Activated CD8-positive, alpha-beta T cell treated with anti-CD3 and anti-CD28 coated beads for 36 hours (primary cell): ENCODE data around the gene TP63. TPM values are rescaled to one million over a fixed set of nuclear protein-coding genes. Genes with fewer than 3 reads are reported as not detected.

Source experiments
- ATAC-seq: fragments of 200-7000 bp; cut with Tn5 transposase; one replicate; pipeline ENCODE4 v1.10.0; 2021; ENCODE audit warnings: mild to moderate bottlenecking, moderate library complexity
- CTCF ChIA-PET: fragments of 350-600 bp; sonication (Branson Sonifier 250); formaldehyde crosslinking; loops from one replicate; lab custom pipeline; 2021; ENCODE audit warnings: antibody characterized with exemption; lab: Charles Lee
- POLR2A ChIA-PET: fragments of 350-600 bp; sonication (Branson Sonifier 250); formaldehyde crosslinking; loops from one replicate; lab custom pipeline; 2021; ENCODE audit warnings: antibody characterized with exemption; lab: Charles Lee
- DNase-seq: peaks from one replicate; pipeline ENCODE4 v3.0.0-alpha.2; 2020
- H3K27ac Mint-ChIP-seq: one replicate; pipeline ENCODE4 v1.8.0; 2021; ENCODE audit warnings: mild to moderate bottlenecking, mixed read lengths
- H3K27me3 Mint-ChIP-seq: one replicate; pipeline ENCODE4 v1.8.0; 2021; ENCODE audit warnings: mixed read lengths
- H3K36me3 Mint-ChIP-seq: one replicate; pipeline ENCODE4 v1.8.0; 2021; ENCODE audit warnings: low read depth, mixed read lengths
- H3K4me1 Mint-ChIP-seq: one replicate; pipeline ENCODE4 v1.8.0; 2021; ENCODE audit warnings: low read depth, mixed read lengths
- H3K4me3 Mint-ChIP-seq: one replicate; pipeline ENCODE4 v1.8.0; 2021; ENCODE audit warnings: mild to moderate bottlenecking, moderate library complexity, mixed read lengths
- H3K9me3 Mint-ChIP-seq: one replicate; pipeline ENCODE4 v1.8.0; 2021; ENCODE audit warnings: mixed read lengths
- intact Hi-C: fragments of 100-400 bp; cut with micrococcal nuclease; formaldehyde crosslinking; loops from one replicate; pipeline ENCODE4 v1.10.0; 2022
- total RNA-seq, 2 experiments: library from RNA; stranded (reverse); gene quantifications; one replicate each; pipeline ENCODE4 v1.2.3, GENCODE V29; 2021
- TF ChIP-seq, protein P1 (sequence below): fragments of 200-600 bp; IDR thresholded peaks from one replicate; pipeline ENCODE4 v1.8.0; 2022; ENCODE audit warnings: antibody characterized with exemption, mild to moderate bottlenecking

The TP63 gene
- total RNA-seq, 2 experiments from 2014 or later = 0.07 to 0.23 TPM

DNA sequence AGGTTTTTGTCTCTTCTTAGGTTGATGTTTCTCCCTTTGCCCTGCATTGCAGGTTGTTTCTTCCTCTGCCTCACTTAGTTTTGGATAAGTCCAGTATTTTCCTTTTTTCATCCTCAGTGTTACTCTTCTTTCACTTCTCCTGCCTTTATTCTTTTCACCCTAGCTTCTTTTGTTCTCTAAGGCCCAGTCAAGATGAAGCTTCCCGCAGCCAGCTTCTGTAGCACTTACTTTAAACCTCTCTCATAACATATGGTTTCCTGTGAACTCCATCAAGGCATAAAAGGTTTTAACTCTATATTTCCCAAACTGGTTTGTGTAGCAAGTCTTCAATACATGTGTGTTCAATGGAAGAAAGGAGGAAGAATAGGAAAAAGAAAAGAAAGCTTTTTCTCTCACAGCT, 54.1 kb downstream of the TP63 start:
- Mint-ChIP-seq H3K36me3 (no peaks in the 10 kb centered on the region), H3K9me3 (no peaks in the 10 kb centered on the region), H3K27me3 (peaks cover 7% of the 10 kb centered on the region), H3K27ac (no peak overlapping the region), H3K4me1 (peaks cover 11% of the 10 kb centered on the region), H3K4me3 (no peak overlapping the region)
- intact Hi-C loops = no loop called here
- POLR2A ChIA-PET = no interaction called here
- no peak for ATAC-seq
- no peak for DNase-seq
- TF ChIP-seq, protein P1, sequence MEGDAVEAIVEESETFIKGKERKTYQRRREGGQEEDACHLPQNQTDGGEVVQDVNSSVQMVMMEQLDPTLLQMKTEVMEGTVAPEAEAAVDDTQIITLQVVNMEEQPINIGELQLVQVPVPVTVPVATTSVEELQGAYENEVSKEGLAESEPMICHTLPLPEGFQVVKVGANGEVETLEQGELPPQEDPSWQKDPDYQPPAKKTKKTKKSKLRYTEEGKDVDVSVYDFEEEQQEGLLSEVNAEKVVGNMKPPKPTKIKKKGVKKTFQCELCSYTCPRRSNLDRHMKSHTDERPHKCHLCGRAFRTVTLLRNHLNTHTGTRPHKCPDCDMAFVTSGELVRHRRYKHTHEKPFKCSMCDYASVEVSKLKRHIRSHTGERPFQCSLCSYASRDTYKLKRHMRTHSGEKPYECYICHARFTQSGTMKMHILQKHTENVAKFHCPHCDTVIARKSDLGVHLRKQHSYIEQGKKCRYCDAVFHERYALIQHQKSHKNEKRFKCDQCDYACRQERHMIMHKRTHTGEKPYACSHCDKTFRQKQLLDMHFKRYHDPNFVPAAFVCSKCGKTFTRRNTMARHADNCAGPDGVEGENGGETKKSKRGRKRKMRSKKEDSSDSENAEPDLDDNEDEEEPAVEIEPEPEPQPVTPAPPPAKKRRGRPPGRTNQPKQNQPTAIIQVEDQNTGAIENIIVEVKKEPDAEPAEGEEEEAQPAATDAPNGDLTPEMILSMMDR = no peak
- CTCF ChIA-PET = no interaction called here

DNA sequence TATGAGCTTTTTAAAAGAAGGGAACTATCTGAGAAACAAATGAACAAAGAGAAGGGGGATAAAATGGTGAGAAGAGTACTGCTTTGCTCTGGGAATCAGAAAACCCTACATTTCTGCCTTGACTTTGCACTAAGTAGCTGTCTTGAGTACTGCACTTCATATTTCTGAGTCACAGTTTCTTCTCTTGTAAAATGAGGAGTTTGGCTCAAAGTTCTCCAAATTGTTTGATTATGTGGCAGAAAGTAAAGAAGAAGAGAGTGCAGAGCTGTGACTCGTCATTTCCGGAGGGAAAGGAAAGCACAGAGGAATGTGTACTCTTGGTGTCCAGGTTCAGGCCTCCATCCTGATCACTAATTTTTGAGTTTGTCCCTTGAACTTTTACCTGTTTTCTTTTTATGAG, 54.7 kb downstream of the TP63 start:
- POLR2A ChIA-PET = no interaction called here
- Mint-ChIP-seq H3K27me3 (peaks cover 6% of the 10 kb centered on the region), H3K4me3 (no peak overlapping the region), H3K27ac (no peak overlapping the region), H3K36me3 (no peaks in the 10 kb centered on the region), H3K9me3 (no peaks in the 10 kb centered on the region), H3K4me1 (peaks cover 11% of the 10 kb centered on the region)
- intact Hi-C loops = no loop called here
- ATAC-seq = no peak
- TF ChIP-seq, protein P1 = no peak
- DNase-seq = no peak
- CTCF ChIA-PET = no interaction called here

DNA sequence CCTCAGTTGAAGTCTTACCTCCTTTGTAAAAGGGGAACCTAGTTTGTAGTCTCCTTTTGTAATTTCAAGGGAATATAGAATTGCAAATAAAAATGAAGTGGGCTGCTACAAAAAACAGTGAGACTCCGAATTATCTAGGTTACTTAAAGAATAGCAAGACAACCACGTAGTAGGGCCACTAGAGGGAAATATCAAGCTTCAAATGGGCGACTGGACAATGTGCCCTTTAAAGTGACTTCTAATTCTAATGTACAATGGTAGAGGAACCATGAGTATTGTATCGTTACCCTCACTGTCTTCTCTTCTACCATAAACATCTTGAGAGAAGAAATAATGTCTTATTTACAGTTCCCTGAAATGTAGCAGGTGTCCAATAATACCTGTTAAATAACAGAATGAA, 56.3 kb downstream of the TP63 start:
- Mint-ChIP-seq H3K27me3 (peaks cover 6% of the 10 kb centered on the region), H3K9me3 (no peaks in the 10 kb centered on the region), H3K36me3 (no peaks in the 10 kb centered on the region), H3K4me1 (peaks cover 11% of the 10 kb centered on the region), H3K4me3 (no peak overlapping the region), H3K27ac (no peak overlapping the region)
- no peak for ATAC-seq
- POLR2A ChIA-PET = no interaction called here
- intact Hi-C loops = no loop called here
- CTCF ChIA-PET = interaction anchor here (1.2 to 1.5 kb wide), 2 partner anchors 13 to 415 kb away, joined by 3 read pairs; no protein-coding TSS in a partner anchor
- DNase-seq = no peak
- TF ChIP-seq, protein P1 = no peak

DNA sequence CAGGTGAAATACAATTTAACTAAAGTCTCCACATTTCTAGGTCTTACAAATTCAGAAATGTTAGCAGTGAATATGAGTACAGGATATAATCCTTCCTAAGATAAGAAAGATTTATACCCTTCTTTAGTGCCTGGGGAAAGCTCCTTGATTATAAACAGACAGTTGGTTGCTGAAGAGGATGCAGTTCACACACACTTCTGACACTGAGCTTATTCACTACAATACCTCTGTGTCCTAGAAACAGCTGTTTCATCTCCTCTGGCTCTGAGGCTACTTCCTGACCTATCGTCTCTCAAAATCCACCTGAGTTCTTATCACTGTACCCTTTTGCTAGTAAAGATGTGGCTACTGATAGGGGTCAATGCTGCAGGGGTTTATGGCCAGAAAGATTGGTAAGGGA, 57.1 kb downstream of the TP63 start:
- ATAC-seq = no peak
- Mint-ChIP-seq H3K27me3 (peaks cover 6% of the 10 kb centered on the region), H3K9me3 (no peaks in the 10 kb centered on the region), H3K4me3 (no peak overlapping the region), H3K4me1 (peaks cover 11% of the 10 kb centered on the region), H3K27ac (no peak overlapping the region), H3K36me3 (no peaks in the 10 kb centered on the region)
- ChIA-PET POLR2A (interaction anchor here (1.4 kb wide), 1 partner anchor 12 kb away, joined by 4 read pairs; no protein-coding TSS in a partner anchor), CTCF (interaction anchor here (1.0 to 1.5 kb wide), 3 partner anchors 10 to 416 kb away, joined by 3 read pairs; no protein-coding TSS in a partner anchor)
- TF ChIP-seq, protein P1 = no peak
- intact Hi-C loops = no loop called here
- DNase-seq = no peak

DNA sequence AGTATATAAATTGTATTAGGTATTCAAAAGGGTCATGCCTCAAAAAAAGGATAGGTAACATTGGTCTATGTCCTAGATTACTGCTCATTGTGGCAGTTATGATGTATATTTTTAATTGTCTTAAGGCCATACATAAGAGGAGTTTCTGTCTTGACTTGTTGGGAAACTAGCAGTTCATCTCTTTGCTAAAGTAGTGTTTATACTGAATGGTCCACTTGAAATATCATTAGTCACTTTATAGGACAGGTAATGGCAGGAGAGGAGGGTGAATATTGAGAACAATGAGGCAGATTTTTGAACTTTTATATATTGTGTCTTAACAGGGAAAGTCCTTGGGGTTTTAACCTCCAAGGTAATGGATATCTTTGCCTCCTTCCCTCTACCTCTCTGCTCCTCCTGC, 58.4 kb downstream of the TP63 start:
- Mint-ChIP-seq H3K27ac (no peak overlapping the region), H3K36me3 (no peaks in the 10 kb centered on the region)
- TF ChIP-seq, protein P1 = no peak

More for the DNA sequence above, 58.4 kb downstream of the TP63 start:
- no peak overlapping the region for H3K4me3 Mint-ChIP-seq
- intact Hi-C loops = no loop called here
- no peaks in the 10 kb centered on the region for H3K9me3 Mint-ChIP-seq
- no peak for ATAC-seq
- H3K27me3 Mint-ChIP-seq = peaks cover 3% of the 10 kb centered on the region
- no peak for DNase-seq
- CTCF ChIA-PET = no interaction called here
- POLR2A ChIA-PET = no interaction called here
- peaks cover 6% of the 10 kb centered on the region for H3K4me1 Mint-ChIP-seq
